ENCODE measurements around the gene EHD1.

DNA sequence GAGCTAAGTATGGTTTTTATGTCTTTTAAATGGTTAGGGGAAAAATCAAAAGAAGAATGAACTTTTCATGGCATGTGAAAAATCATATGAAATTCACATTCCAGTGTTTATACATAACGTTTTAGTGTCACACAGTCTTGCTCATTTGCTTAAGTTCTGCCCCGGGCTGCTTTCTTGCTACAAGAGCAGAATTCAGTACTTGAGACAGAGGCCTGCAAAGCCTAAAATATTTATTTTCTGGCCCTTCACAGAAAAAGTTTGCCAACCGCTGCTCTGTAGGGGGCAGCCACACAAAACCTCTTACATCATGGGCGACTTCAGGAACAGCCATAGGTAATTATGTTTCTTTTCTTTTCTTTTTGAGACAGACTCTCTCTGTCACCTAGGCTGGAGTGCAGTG lies 39.6 kb upstream of the EHD1 start:
- TF ChIP-seq EZH2phosphoT487 (IDR thresholded peaks at IDR 0.05; ENCODE audit: insufficient read depth, low read depth) (no peak), EZH2 (IDR thresholded peaks at IDR 0.05; ENCODE audit: insufficient read depth, poor library complexity, severe bottlenecking) (no peak)

Measured in GM23248 (cell line).